ENCODE measurements around the gene PLXNA3.

Gene PLXNA3

DNA sequence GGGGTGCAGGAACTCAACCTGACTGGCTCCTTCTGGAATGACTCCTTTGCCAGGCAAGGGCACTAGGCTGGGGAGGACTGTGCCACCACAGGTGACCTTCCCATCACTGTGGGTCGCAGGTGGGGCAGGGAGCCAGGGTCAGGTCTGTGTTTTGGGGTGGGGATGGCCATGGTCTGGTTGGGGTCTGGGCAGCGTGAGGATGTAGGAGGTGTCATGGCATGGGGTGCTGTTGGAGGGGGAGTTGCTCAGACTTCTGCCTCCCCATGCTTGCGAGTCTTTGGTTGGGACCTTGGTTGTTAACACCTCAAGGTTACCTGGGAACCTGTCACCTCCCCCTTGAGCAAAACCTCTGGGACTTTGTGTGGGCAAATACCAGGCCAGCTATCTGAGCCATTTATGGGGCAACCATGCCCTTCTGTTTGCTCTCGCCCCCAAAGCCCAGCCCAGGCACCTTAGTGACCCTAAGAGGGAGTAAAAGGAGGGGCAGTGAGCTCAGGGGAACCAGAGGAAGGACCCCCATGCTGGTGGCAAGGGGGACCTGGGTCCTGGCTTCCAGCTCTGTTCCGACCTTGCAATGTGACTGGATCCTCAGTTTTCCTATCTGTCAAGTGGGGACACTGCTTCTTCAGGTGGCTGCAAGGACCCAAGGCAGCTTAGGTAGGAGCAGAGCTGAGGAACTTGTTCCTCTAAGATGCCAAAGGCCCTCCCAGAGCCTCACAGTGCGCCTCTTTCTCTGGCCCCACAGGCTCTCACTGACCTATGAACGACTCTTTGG lies 23.5 kb upstream of the PLXNA3 start:
- no peak for DNase-seq (ENCODE audit: low read depth in 1 of 2, low spot score in 1 of 2)

DNA sequence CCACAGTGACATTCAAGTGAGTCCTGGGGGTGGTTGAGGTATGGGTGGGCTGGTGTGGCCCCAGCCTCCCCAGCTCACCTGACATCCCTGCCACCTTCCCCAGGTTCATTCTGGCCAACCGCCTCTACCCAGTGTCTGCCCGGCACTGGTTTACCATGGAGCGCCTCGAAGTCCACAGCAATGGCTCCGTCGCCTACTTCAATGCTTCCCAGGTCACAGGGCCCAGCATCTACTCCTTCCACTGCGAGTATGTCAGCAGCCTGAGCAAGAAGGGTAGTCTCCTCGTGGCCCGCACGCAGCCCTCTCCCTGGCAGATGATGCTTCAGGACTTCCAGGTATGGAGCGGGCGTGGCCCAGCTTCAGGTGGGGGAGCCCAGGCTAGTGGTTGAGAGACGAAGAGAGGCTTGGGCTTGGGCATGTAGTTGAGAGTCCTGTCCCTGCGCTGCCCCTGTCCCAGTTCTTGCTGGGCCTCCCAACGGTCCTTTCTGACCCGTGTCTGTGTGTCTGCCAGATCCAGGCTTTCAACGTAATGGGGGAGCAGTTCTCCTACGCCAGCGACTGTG lies 22.8 kb upstream of the PLXNA3 start:
- DNase-seq (ENCODE audit: low read depth in 1 of 2, low spot score in 1 of 2): no peak

DNA sequence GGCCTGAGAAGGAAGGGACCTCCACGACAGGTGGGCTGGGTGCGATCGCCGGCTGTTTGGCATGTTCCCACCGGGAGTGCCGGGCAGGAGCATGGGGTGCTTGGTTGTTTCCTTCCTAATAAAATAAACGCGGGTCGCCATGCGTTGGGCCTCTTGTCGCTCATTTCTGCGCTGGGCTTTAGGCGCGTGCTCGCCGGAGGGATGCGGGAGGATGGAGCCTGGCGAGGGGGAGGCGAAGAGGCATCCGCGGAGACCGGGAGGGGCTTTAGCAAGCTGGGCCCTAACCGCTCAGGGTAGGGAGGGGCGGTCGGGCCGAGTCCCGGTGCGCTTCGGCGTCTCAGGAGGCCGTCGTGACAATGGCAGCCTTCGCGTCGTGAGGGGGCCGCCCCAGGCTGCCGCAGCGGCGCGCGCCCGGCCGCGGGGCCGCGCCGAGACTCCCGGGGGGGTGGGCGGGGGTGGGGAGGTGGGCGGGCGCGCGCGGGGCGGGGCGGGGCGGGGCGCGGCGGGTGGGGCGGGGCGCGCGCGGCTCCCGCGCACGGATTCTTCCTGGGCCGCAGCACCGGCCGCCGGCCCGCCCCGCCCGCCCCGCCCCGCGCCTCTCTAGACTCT lies 21.6 kb upstream of the PLXNA3 start:
- no peak for DNase-seq (ENCODE audit: low read depth in 1 of 2, low spot score in 1 of 2)

DNA sequence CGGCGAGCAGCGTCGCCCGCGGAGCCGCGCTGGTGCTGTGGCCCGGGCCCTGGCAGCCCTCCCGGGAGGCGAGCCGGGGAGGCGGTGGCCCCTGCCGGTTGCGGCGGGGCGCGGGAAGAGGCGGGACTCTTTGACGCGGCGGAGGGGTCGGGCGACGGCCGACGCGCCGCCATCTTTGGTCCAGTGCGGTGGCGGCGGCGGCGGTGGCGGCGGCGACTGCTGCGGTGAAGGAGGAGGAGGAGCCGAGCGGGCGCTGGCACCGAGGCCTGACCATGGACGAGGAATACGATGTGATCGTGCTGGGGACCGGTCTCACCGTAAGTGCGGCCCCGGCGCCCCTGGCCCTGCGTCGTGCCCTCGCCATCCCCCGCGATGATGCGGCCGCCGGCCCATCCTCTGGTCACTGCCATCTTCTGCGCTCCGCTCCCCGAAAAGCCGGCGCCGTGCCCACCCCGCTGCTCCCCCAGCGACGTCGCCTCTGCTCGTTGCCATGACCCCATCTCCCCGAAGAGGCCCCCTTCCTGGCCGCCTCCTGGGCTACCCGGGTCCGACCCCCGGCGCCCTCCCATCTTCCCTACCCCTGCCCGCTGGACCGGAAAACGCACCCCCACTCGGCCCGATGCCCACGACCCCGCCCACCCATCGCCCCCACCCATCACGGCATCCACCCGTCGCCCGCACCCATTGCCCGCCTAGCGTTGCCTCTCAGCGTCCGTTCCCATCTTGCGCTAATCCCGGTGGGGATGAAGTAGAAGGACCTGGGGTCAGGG lies 20.9 kb upstream of the PLXNA3 start, which contains the start of gene GDI1:
TSS of gene GDI1 (plus strand) at position 172 of the 770 bp plus-strand sequence. CDS start at position 273, 101 bp downstream.
- peak; percentile 18 to 40 for DNase-seq (ENCODE audit: low read depth in 1 of 2, low spot score in 1 of 2)

DNA sequence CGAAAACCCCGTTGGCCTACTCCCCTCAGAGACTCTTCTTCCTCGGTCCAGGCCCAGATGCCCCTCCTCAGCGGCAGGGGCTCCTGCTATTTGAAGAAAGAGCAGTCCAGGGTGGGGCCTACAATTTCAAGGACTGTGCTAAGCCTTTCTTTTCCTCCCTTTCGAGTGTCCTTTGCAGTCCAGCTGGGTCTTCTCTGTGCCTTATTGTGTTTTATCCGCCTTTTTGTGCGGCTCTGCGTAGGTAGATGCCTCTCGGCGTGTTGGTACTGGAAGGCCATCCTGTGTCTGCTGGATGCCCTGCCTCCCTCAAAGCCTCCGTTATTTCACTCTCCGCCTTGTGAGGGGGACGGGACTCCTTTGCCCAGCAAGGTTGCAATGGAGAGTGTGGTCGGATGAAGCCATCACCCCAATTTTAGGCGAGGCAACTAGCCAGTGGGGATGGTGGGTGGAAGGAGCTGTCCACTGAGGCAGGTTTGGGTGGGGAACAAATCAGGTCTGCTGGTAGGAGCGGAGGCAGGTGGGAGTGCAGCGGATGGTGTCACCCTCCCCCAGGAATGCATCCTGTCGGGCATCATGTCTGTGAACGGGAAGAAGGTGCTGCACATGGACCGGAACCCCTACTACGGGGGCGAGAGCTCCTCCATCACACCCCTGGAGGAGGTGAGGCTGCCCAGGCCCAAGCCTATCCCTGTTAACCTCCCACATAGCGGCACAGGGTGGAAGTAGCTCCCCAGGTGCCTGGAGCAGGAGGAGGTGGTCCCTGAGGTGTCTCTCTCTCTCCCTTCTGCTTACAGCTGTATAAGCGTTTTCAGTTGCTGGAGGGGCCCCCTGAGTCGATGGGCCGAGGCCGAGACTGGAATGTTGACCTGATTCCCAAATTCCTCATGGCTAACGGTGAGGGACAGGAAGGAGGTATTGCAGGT lies 19.8 kb upstream of the PLXNA3 start:
- no peak for DNase-seq (ENCODE audit: low read depth in 1 of 2, low spot score in 1 of 2)

DNA sequence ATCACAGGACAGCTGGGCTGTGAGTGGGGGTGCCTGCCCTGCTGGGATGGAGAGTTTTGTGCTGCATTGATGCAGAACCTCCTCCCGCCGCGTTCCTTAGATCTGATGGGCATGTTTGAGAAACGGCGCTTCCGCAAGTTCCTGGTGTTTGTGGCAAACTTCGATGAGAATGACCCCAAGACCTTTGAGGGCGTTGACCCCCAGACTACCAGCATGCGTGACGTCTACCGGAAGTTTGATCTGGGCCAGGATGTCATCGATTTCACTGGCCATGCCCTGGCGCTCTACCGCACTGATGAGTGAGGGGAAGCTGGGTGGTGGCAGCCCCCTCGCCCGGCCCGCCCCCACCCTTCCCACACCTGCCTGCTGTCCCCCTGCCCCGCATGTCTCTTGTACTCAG lies 18.2 kb upstream of the PLXNA3 start:
- DNase-seq (ENCODE audit: low read depth in 1 of 2, low spot score in 1 of 2): no peak

DNA sequence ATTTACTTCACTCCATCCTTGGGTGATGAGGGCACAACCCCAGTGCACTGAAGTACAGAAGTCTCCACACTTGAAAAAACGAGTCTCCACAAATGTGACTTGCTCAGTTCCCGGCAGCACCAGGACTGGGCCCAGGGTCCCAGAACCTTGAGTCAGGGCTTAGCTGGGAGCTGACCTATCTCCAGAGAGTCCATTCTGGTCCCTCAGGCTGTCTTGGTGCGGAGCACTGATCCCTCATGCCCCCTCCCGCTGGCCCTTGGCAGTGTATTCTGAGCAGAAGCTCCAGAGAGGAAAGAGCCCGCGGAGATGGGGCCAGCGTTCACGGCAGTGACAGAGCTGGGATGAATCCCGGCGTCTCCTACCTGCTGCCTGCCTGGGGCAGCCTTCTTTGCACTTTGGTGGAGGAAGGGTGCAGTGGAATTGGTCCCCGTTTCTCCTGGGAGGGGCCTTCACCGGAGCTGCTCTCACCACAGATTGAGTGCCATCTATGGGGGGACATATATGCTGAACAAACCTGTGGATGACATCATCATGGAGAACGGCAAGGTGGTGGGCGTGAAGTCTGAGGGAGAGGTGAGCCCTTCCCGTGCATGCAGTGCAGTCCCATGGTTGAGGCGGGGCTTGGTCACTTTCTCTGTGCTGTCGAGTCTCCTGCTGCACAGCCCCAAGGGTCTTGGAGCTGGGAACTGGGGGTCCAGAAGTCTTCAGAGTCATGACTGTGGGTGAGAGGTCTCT lies 17.3 kb upstream of the PLXNA3 start:
- DNase-seq (ENCODE audit: low read depth in 1 of 2, low spot score in 1 of 2): no peak

DNA sequence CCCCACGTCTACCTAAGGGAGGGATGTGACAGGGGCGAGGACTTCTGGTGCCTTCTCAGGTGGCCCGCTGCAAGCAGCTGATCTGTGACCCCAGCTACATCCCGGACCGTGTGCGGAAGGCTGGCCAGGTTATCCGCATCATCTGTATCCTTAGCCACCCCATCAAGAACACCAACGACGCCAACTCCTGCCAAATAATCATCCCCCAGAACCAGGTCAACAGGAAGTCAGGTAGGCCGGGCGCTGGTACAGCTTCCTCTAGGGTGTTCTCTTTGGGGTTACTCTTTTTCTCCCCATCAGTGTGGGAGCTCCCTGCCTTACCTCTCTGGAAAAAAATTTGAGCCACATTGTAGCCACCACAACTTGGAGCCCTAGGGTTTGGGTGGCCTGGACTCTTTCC lies 16.5 kb upstream of the PLXNA3 start:
- no peak for DNase-seq (ENCODE audit: low read depth in 1 of 2, low spot score in 1 of 2)

- no peak for DNase-seq (ENCODE audit: low read depth in 1 of 2, low spot score in 1 of 2)
Observed at GRCh38 chrX:154441984-154442707, 15.9 kb upstream of the PLXNA3 start.

DNA sequence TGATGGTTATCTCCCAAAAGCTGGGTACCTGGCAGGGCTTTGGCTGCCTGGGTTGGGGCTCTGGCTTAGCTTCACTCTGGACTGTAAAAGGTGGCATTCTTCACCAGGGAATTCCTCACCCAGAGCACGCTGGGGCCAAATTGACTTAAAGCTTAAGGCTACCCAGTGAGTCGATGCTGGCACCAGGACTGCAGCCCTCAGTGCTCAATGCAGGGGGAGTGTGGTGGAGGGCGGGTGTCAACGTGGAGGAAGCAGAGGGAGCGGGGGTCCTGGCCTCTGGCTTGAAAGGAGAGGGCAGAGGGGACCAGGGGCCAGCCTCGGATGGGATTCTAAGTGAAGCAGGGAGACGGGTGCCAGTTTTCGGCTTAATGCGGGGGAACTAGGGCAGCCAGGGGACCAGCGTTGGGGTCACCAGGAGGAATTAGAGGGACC lies 14.6 kb upstream of the PLXNA3 start:
- DNase-seq (ENCODE audit: low read depth in 1 of 2, low spot score in 1 of 2): no peak

DNA sequence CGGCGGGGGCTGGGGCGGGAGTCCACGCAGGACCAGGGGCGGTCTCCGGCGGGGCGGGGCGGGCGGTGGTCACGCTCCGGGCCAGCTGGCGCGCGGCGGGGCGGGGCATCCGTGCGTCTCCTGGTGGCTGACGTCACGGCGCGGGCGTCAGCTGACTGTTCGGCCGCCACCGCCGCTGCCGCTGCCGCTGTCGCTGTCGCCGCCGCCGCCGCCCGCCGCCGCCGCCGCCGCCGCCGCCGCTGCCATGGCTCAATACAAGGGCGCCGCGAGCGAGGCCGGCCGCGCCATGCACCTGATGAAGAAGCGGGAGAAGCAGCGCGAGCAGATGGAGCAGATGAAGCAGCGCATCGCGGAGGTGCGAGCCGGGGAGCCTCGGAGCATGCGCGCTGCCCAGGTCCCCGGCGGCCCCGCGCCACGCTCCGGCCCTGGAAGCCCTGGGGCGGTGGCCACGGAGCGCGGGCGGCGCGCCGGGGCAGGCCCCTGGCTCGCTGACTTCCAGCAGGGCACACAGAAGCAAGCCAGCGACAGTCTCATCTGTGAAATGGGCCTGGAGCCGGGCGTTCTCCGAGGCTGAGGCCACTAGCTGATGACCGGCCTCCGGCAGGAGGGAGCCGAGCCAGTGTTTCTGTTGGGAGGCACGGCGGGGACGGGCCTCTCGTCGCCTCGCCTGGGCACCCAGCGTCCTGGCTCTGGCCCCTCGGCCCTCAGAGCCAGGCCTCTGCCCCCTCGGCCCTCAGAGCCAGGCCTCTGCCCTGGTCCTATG lies 13.9 kb upstream of the PLXNA3 start, which contains the start of gene FAM50A:
TSS of gene FAM50A (plus strand) at position 150 of the 763 bp plus-strand sequence. CDS start at position 245, 95 bp downstream.
- peak; percentile 38 to 57 for DNase-seq (ENCODE audit: low read depth in 1 of 2, low spot score in 1 of 2)

GRCh38 chrX:154444755-154445246 lies 13.3 kb upstream of the PLXNA3 start:
- DNase-seq (ENCODE audit: low read depth in 1 of 2, low spot score in 1 of 2): no peak

- DNase-seq (ENCODE audit: low read depth in 1 of 2, low spot score in 1 of 2): no peak
Observed at GRCh38 chrX:154445776-154446175, 12.3 kb upstream of the PLXNA3 start.

GRCh38 chrX:154446430-154446829 lies 11.7 kb upstream of the PLXNA3 start:
- no peak for DNase-seq (ENCODE audit: low read depth in 1 of 2, low spot score in 1 of 2)

GRCh38 chrX:154448484-154448883 lies 9.6 kb upstream of the PLXNA3 start:
- no peak for DNase-seq (ENCODE audit: low read depth in 1 of 2, low spot score in 1 of 2)

- DNase-seq (ENCODE audit: low read depth in 1 of 2, low spot score in 1 of 2): no peak
Observed at GRCh38 chrX:154449618-154450017, 8.5 kb upstream of the PLXNA3 start.

GRCh38 chrX:154450312-154450711 lies 7.8 kb upstream of the PLXNA3 start:
- DNase-seq (ENCODE audit: low read depth in 1 of 2, low spot score in 1 of 2): no peak

GRCh38 chrX:154452823-154453222 lies 5.3 kb upstream of the PLXNA3 start:
- DNase-seq (ENCODE audit: low read depth in 1 of 2, low spot score in 1 of 2): no peak

Data from stimulated activated CD4-positive, alpha-beta T cell treated with anti-CD3 and anti-CD28 coated beads, Interleukin-15, amount 100 ng/mL, for 1 hour (primary cell).